BJ (cell line): ENCODE data around the gene UBTF. TPM values are rescaled to one million over a fixed set of nuclear protein-coding genes. Genes with fewer than 3 reads are reported as not detected.

ENCODE experiments used
- CTCF ChIA-PET: fragments of 350-600 bp; formaldehyde crosslinking; extraction: SDS; loops from one replicate; lab custom pipeline; 2021; ENCODE audit warnings: antibody characterized with exemption, inconsistent platforms; lab: Yijun Ruan, JAX
- POLR2A ChIA-PET: fragments of 300-600 bp; sonication (Branson Sonifier 250); formaldehyde crosslinking; extraction: SDS; loops from one replicate; lab custom pipeline; 2021; ENCODE audit warnings: antibody characterized with exemption; lab: Charles Lee
- DNase-seq: peaks from one replicate; pipeline ENCODE4 v3.0.0-alpha.2; 2011; ENCODE audit warnings: low read depth
- H3K27me3 ChIP-seq: 2 replicates; pipeline ENCODE4 v1.6.0; 2011; ENCODE audit warnings: low read length; ENCODE audit not compliant: control insufficient read depth, insufficient read depth
- H3K36me3 ChIP-seq: 2 replicates; pipeline ENCODE4 v1.5.1; 2011; ENCODE audit warnings: low read length; ENCODE audit not compliant: control insufficient read depth, insufficient read depth
- H3K4me3 ChIP-seq: 2 replicates; pipeline ENCODE4 v1.5.1; 2011; ENCODE audit warnings: low read depth, mild to moderate bottlenecking, control low read depth, low read length
- polyA plus RNA-seq: library from polyadenylated mRNA; depleted of rRNA; stranded (reverse); fragments of >200 nt; gene quantifications from 2 replicates; pipeline ENCODE4 v1.2.3, GENCODE V29; 2011
- TF ChIP-seq, protein P1 (sequence below): IDR thresholded peaks from 2 replicates; pipeline ENCODE4 v1.5.1; 2011; ENCODE audit warnings: low read depth, mild to moderate bottlenecking, control low read depth, inconsistent platforms, low read length, moderate library complexity; ENCODE audit not compliant: insufficient read depth

The UBTF gene
- polyA plus RNA-seq, 1 experiment = 21.1 TPM

- Histone ChIP-seq H3K4me3 (no peak overlapping the region), H3K36me3 (peaks cover 18% of the 10 kb centered on the region), H3K27me3 (no peaks in the 10 kb centered on the region)
- ChIA-PET POLR2A (no interaction called here), CTCF (interaction anchor here (1.1 to 2.0 kb wide), 2 partner anchors 22 to 162 kb away, joined by 3 to 5 read pairs; no protein-coding TSS in a partner anchor)
- DNase-seq = no peak
- TF ChIP-seq, protein P1, sequence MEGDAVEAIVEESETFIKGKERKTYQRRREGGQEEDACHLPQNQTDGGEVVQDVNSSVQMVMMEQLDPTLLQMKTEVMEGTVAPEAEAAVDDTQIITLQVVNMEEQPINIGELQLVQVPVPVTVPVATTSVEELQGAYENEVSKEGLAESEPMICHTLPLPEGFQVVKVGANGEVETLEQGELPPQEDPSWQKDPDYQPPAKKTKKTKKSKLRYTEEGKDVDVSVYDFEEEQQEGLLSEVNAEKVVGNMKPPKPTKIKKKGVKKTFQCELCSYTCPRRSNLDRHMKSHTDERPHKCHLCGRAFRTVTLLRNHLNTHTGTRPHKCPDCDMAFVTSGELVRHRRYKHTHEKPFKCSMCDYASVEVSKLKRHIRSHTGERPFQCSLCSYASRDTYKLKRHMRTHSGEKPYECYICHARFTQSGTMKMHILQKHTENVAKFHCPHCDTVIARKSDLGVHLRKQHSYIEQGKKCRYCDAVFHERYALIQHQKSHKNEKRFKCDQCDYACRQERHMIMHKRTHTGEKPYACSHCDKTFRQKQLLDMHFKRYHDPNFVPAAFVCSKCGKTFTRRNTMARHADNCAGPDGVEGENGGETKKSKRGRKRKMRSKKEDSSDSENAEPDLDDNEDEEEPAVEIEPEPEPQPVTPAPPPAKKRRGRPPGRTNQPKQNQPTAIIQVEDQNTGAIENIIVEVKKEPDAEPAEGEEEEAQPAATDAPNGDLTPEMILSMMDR = no peak
Observed at GRCh38 chr17:44188576-44189403, 30.7 kb downstream of the UBTF start.

GRCh38 chr17:44187131-44187899 is 32.2 kb downstream of the UBTF start:
- ChIA-PET CTCF (interaction anchor here (1.1 to 2.0 kb wide), 5 partner anchors 19 to 144 kb away, joined by 3 to 9 read pairs (median 5); no protein-coding TSS in a partner anchor), POLR2A (interaction anchor here (0.6 to 1.0 kb wide), 5 partner anchors 17 to 299 kb away, joined by 3 to 13 read pairs (median 4); partner anchors contain the start of gene ASB16)
- no peaks in the 10 kb centered on the region for H3K27me3 ChIP-seq
- DNase-seq = no peak
- H3K36me3 ChIP-seq = peaks cover 15% of the 10 kb centered on the region
- H3K4me3 ChIP-seq = peak overlapping the region; percentile 99
- TF ChIP-seq, protein P1 = no peak

- peak; percentile 99 for DNase-seq
- ChIA-PET POLR2A (interaction anchor here (0.6 to 1.0 kb wide), 6 partner anchors 16 to 298 kb away, joined by 3 to 13 read pairs (median 4); partner anchors contain the start of gene ASB16), CTCF (interaction anchor here (0.7 to 2.0 kb wide), 8 partner anchors 11 to 145 kb away, joined by 3 to 9 read pairs (median 4); no protein-coding TSS in a partner anchor)
- H3K27me3 ChIP-seq = no peaks in the 10 kb centered on the region
- peak within 1 kb of the TSS; percentile 99 for H3K4me3 ChIP-seq
- TF ChIP-seq, protein P1 = no peak
- H3K36me3 ChIP-seq = peaks cover 14% of the 10 kb centered on the region
Observed at GRCh38 chr17:44186307-44187130, 33.0 kb downstream of the UBTF start, which contains the start of gene TMUB2. Gene TMUB2, plus strand, starts transcription at chr17:44186972. Its CDS starts 737 bp downstream, at chr17:44187709.

- CTCF ChIA-PET = interaction anchor here (1.0 kb wide), 2 partner anchors 13 to 38 kb away, joined by 3 to 4 read pairs; no protein-coding TSS in a partner anchor
- Histone ChIP-seq H3K36me3 (peaks cover 7% of the 10 kb centered on the region), H3K27me3 (no peaks in the 10 kb centered on the region), H3K4me3 (no peak overlapping the region)
- POLR2A ChIA-PET = interaction anchor here (0.5 kb wide), 1 partner anchor 15 kb away, joined by 9 read pairs; no protein-coding TSS in a partner anchor
- DNase-seq = no peak
- TF ChIP-seq, protein P1 = no peak
Observed at GRCh38 chr17:44184212-44184810, 35.2 kb downstream of the UBTF start.
